DOHH2 (cell line): ENCODE measurements around the gene ZNF654.

Source experiments
- H3F3A ChIP-seq: fragments of 200-600 bp; sonication (generic), shearing (Covaris generic); 2 replicates; pipeline ENCODE4 v1.6.0; 2016; ENCODE audit warnings: antibody characterized with exemption, mild to moderate bottlenecking; ENCODE audit not compliant: control insufficient read depth, insufficient read depth
- H3K27ac ChIP-seq: fragments of 200-600 bp; sonication (generic); 2 replicates; pipeline ENCODE4 v1.5.1; 2014; ENCODE audit warnings: low read depth, mild to moderate bottlenecking, low read length, moderate library complexity
- H3K27me3 ChIP-seq: fragments of 200-600 bp; sonication (generic); 2 replicates; pipeline ENCODE4 v1.6.1; 2014; ENCODE audit warnings: mild to moderate bottlenecking, low read length, mixed read lengths; ENCODE audit not compliant: control insufficient read depth
- H3K36me3 ChIP-seq: fragments of 200-600 bp; sonication (generic); 2 replicates; pipeline ENCODE4 v1.6.1; 2014; ENCODE audit warnings: mild to moderate bottlenecking, low read length, moderate library complexity, mixed read lengths; ENCODE audit not compliant: control insufficient read depth
- H3K4me1 ChIP-seq: fragments of 200-600 bp; sonication (generic); 2 replicates; pipeline ENCODE4 v1.6.1; 2014; ENCODE audit warnings: mild to moderate bottlenecking, low read length, mixed read lengths; ENCODE audit not compliant: control insufficient read depth
- H3K4me2 ChIP-seq: fragments of 200-600 bp; sonication (generic); 2 replicates; pipeline ENCODE4 v1.6.0; 2014; ENCODE audit warnings: mild to moderate bottlenecking, low read length, moderate library complexity
- H3K4me3 ChIP-seq: fragments of 200-600 bp; sonication (generic); 2 replicates; pipeline ENCODE4 v1.5.1; 2014; ENCODE audit warnings: mild to moderate bottlenecking, low read length, mixed read lengths
- H3K79me2 ChIP-seq: fragments of 200-600 bp; sonication (generic); 2 replicates; pipeline ENCODE4 v1.6.1; 2014; ENCODE audit warnings: mild to moderate bottlenecking, low read length, mixed read lengths; ENCODE audit not compliant: control insufficient read depth
- H3K9me2 ChIP-seq: fragments of 200-600 bp; sonication (generic); replicated peaks from 2 replicates; pipeline ENCODE4 v1.6.1; 2014; ENCODE audit warnings: mild to moderate bottlenecking, low read length, mixed read lengths; ENCODE audit not compliant: control insufficient read depth
- H3K9me3 ChIP-seq: fragments of 200-600 bp; sonication (generic); 2 replicates; pipeline ENCODE4 v1.6.1; 2014; ENCODE audit warnings: antibody characterized with exemption, low read length, mixed read lengths; ENCODE audit not compliant: control insufficient read depth, insufficient read depth
- H4K20me1 ChIP-seq: fragments of 200-600 bp; sonication (generic); 2 replicates; pipeline ENCODE4 v1.6.0; 2014; ENCODE audit warnings: low read depth, mild to moderate bottlenecking, antibody characterized with exemption, low read length, moderate library complexity; ENCODE audit not compliant: control insufficient read depth, insufficient read depth
- EZH2phosphoT487 ChIP-seq: fragments of 200-600 bp; sonication (generic); IDR thresholded peaks from 2 replicates; pipeline ENCODE4 v1.6.1; 2017; ENCODE audit warnings: borderline replicate concordance, mild to moderate bottlenecking, antibody characterized with exemption, low read length, moderate library complexity, mixed read lengths
- TF ChIP-seq, protein P1 (sequence below): fragments of 200-600 bp; sonication (generic); IDR thresholded peaks from one replicate; pipeline ENCODE4 v1.5.1; 2014; ENCODE audit warnings: antibody characterized with exemption, mild to moderate bottlenecking, low read depth, low read length; ENCODE audit not compliant: poor library complexity, severe bottlenecking

ZNF654 gene

DNA sequence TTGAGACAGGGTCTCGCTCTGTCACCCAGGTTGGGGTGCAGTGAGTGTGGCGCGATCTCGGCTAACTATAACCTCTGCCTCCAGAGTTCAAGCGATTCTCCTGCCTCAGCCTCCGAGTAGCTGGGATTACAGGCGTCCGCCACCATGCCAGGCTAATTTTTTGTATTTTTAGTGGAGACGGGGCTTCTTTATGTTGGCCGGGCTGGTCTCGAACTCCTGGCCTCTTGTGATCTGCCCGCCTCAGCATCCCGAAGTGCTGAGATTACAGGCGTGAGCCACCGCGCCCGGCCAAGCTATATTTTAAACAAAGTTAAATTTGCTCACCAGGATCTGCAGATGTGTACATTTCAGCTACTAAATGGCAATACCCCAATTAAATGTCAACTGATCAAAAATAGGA is 89.6 kb downstream of the ZNF654 start:
- Histone ChIP-seq H3K4me2 (peak overlapping the region; percentile 93), H3K79me2 (peaks cover 78% of the 10 kb centered on the region)

DNA sequence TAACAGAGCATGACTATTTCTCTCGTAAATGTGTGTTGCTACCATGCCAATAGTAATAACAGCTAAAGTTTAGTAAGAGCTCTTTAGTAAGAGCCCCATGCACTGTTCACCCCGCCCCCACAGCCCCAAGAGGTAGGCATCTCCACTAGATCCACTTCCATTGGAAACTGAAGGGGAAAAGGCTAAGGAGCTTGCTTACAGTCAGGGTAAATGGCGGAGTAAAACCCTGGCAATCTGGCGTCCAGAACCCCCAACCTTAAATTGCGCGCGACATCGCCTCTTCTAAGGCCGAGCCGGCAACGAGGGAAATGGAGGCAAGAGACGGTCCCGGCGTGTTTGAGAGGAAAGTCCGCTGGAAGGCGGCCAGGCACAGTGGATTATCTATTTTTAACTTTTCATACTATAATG is 90.0 kb downstream of the ZNF654 start:
- no peaks in the 10 kb centered on the region for H3K9me2 ChIP-seq
- no peak for TF ChIP-seq EZH2phosphoT487
- peak overlapping the region; percentile 87 for H3K27ac ChIP-seq
- H3K36me3 ChIP-seq: peaks cover 23% of the 10 kb centered on the region
- H3K4me1 ChIP-seq: peaks cover 32% of the 10 kb centered on the region
- 0 out of 2 replicates have a peak, but pooled peaks cover 8% of the 10 kb centered on the region for H3F3A ChIP-seq
- H3K4me2 ChIP-seq: peak overlapping the region; percentile 93
- H3K79me2 ChIP-seq: peaks cover 83% of the 10 kb centered on the region
- peaks cover 5% of the 10 kb centered on the region; the same call in 1 of the 2 replicates for H4K20me1 ChIP-seq
- H3K27me3 ChIP-seq: no peaks in the 10 kb centered on the region
- peak overlapping the region; percentile 99 for H3K4me3 ChIP-seq
- no peaks in the 10 kb centered on the region for H3K9me3 ChIP-seq

More for the DNA sequence above, 89.6 kb downstream of the ZNF654 start:
- no peaks in the 10 kb centered on the region for H3K9me2 ChIP-seq
- peak overlapping the region; percentile 87 for H3K27ac ChIP-seq
- H4K20me1 ChIP-seq: peaks cover 5% of the 10 kb centered on the region; the same call in 1 of the 2 replicates
- no peaks in the 10 kb centered on the region for H3K9me3 ChIP-seq
- no peak for TF ChIP-seq EZH2phosphoT487
- no peaks in the 10 kb centered on the region for H3K27me3 ChIP-seq
- H3K36me3 ChIP-seq: peaks cover 23% of the 10 kb centered on the region
- peak overlapping the region; percentile 99 for H3K4me3 ChIP-seq
- 0 out of 2 replicates have a peak, but pooled peaks cover 5% of the 10 kb centered on the region for H3F3A ChIP-seq
- peaks cover 32% of the 10 kb centered on the region for H3K4me1 ChIP-seq

- H3K27me3 ChIP-seq: no peaks in the 10 kb centered on the region
- H3K9me2 ChIP-seq: no peaks in the 10 kb centered on the region
- H3K4me2 ChIP-seq: peak within 1 kb of the TSS; percentile 93
- peaks cover 89% of the 10 kb centered on the region for H3K79me2 ChIP-seq
- H3F3A ChIP-seq: 0 out of 2 replicates have a peak, but pooled peaks cover 8% of the 10 kb centered on the region
- H3K4me3 ChIP-seq: peak within 1 kb of the TSS; percentile 99
- H3K27ac ChIP-seq: peak within 1 kb of the TSS; percentile 87
- H3K36me3 ChIP-seq: peaks cover 29% of the 10 kb centered on the region
- TF ChIP-seq, protein P1, sequence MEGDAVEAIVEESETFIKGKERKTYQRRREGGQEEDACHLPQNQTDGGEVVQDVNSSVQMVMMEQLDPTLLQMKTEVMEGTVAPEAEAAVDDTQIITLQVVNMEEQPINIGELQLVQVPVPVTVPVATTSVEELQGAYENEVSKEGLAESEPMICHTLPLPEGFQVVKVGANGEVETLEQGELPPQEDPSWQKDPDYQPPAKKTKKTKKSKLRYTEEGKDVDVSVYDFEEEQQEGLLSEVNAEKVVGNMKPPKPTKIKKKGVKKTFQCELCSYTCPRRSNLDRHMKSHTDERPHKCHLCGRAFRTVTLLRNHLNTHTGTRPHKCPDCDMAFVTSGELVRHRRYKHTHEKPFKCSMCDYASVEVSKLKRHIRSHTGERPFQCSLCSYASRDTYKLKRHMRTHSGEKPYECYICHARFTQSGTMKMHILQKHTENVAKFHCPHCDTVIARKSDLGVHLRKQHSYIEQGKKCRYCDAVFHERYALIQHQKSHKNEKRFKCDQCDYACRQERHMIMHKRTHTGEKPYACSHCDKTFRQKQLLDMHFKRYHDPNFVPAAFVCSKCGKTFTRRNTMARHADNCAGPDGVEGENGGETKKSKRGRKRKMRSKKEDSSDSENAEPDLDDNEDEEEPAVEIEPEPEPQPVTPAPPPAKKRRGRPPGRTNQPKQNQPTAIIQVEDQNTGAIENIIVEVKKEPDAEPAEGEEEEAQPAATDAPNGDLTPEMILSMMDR: no peak
- no peak for TF ChIP-seq EZH2phosphoT487
- H3K9me3 ChIP-seq: no peaks in the 10 kb centered on the region
- H3K4me1 ChIP-seq: peaks cover 32% of the 10 kb centered on the region
- H4K20me1 ChIP-seq: peaks cover 5% of the 10 kb centered on the region; the same call in 1 of the 2 replicates
These were observed 90.7 kb downstream of the ZNF654 start, which contains the start of gene C3orf38 for GRCh38 chr3:88149509-88150362. Gene C3orf38 (plus strand): TSS chr3:88149959. CDS start chr3:88150053, 94 bp downstream.

DNA sequence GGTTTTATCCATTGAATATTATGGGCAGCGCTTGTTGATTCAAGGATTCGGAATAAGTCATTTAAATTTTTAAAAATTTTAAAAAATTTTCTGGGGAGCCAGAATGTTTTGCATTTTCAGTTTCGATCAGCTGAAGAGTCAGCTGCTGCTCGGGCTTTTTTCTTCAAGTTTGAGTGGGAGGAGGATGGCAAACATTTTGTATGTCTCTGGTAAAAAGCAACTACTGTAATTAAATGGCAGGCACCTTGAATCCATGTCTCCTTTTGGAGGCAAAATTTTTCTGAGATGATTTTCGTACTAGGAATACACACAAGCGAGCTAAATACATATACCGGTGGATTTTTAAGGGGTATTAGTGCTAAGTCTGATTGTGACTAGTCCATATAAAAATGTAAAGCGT is 91.3 kb downstream of the ZNF654 start:
- H3K36me3 ChIP-seq: peaks cover 34% of the 10 kb centered on the region
- H3K79me2 ChIP-seq: peaks cover 91% of the 10 kb centered on the region
- peaks cover 32% of the 10 kb centered on the region for H3K4me1 ChIP-seq
- TF ChIP-seq, protein P1: no peak
- no peak for TF ChIP-seq EZH2phosphoT487
- H3F3A ChIP-seq: 0 out of 2 replicates have a peak, but pooled peaks cover 8% of the 10 kb centered on the region
- H3K4me3 ChIP-seq: peak overlapping the region; percentile 99
- H3K27me3 ChIP-seq: no peaks in the 10 kb centered on the region
- H4K20me1 ChIP-seq: peaks cover 5% of the 10 kb centered on the region; the same call in 1 of the 2 replicates
- peak overlapping the region; percentile 82 for H3K4me2 ChIP-seq
- no peaks in the 10 kb centered on the region for H3K9me2 ChIP-seq
- H3K27ac ChIP-seq: peak overlapping the region; percentile 87
- H3K9me3 ChIP-seq: no peaks in the 10 kb centered on the region
